Measurements from ENCODE around the gene MTA3. TPM values are rescaled to one million over a fixed set of nuclear protein-coding genes. Genes with fewer than 3 reads are reported as not detected.
"Not testable (repeated sequence)": the region's sequence is repeated elsewhere in the genome, so short reads cannot be mapped to it uniquely, and the experiment has no call there.

Gene MTA3
- total RNA-seq, 1 donor from 2014 or later, result 39.8 TPM

GRCh38 chr2:42624047-42624446, 55.6 kb downstream of the MTA3 start:
- no peak overlapping the region for H3K27ac Mint-ChIP-seq
- H3K9me3 Mint-ChIP-seq, result no peaks in the 10 kb centered on the region
- intact Hi-C loops (cut with micrococcal nuclease), result no loop called here
- no peak for DNase-seq (ENCODE audit: low spot score)
- no peaks in the 10 kb centered on the region for H3K27me3 Mint-ChIP-seq (ENCODE audit: low read depth)
- peaks cover 5% of the 10 kb centered on the region for H3K4me1 Mint-ChIP-seq (ENCODE audit: low read depth)
- no peak overlapping the region for H3K4me3 Mint-ChIP-seq (ENCODE audit: low read depth)
- peaks cover 4% of the 10 kb centered on the region for H3K36me3 Mint-ChIP-seq (ENCODE audit: low read depth)

GRCh38 chr2:42628024-42628423, 59.6 kb downstream of the MTA3 start:
- H3K27ac Mint-ChIP-seq; H3K36me3 Mint-ChIP-seq (ENCODE audit: low read depth); H3K4me3 Mint-ChIP-seq (ENCODE audit: low read depth); DNase-seq (ENCODE audit: low spot score); H3K9me3 Mint-ChIP-seq; intact Hi-C loops (cut with micrococcal nuclease); H3K4me1 Mint-ChIP-seq (ENCODE audit: low read depth); H3K27me3 Mint-ChIP-seq (ENCODE audit: low read depth): not testable (repeated sequence)

DNA sequence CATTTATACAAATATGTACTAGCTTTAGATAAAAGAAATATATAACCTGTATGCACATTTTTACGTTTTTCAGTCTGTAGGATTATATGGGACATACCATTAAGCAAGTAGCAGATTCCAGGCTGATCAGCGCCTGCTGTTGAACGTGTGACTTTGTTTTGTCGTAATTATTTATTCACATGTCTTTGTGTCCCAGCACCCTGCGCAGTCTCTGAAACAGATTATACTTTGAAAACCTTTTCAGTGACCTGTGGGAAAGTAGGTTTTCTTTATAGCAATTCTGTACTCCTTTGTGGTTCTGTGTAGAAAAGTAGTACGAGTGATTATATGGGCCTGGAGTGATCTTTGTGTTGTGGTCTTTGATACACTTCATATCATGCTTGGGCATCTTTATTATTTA, 68.5 kb downstream of the MTA3 start:
- peaks cover 11% of the 10 kb centered on the region for H3K4me1 Mint-ChIP-seq (ENCODE audit: low read depth)
- no peaks in the 10 kb centered on the region for H3K9me3 Mint-ChIP-seq
- no peak overlapping the region for H3K4me3 Mint-ChIP-seq (ENCODE audit: low read depth)
- no peaks in the 10 kb centered on the region for H3K36me3 Mint-ChIP-seq (ENCODE audit: low read depth)
- intact Hi-C loops (cut with micrococcal nuclease), result no loop called here
- H3K27ac Mint-ChIP-seq, result no peak overlapping the region
- no peak for DNase-seq (ENCODE audit: low spot score)
- H3K27me3 Mint-ChIP-seq (ENCODE audit: low read depth), result no peaks in the 10 kb centered on the region

DNA sequence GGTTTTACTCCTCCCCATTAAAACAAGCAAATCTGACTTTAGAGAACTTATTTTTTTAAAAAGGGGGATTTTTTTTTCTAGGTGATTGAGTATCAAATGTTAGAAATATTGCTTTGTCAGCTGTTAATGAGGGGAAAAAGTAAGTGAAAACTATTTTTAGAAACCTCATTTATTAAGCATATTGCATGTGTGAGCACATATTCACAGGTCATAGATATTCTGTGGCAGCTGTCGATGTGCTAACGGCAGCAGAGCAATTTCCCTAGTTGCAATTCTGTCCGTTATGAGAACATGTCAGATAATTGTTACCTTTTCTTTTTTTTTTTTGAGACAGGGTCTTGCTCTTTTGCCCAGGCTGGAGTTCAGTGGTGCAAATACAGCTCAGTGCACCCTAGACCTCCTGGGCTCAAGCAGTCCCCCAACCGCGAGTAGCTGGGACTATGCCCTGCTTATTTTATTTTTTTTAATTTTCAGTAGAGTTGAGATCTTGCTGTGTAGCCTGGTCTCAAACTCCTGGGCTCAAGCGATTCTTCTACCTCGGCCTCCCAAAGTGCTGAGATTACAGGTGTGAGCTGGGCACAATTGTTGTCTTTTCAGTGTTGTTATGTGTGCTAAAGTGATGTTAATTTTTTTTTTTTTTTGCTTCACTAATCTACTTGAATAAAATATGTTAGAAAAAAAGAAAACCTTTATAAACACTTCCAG, 69.8 kb downstream of the MTA3 start:
- peaks cover 11% of the 10 kb centered on the region for H3K4me1 Mint-ChIP-seq (ENCODE audit: low read depth)
- DNase-seq (ENCODE audit: low spot score), result no peak
- intact Hi-C loops (cut with micrococcal nuclease), result no loop called here
- H3K27ac Mint-ChIP-seq, result no peak overlapping the region
- no peaks in the 10 kb centered on the region for H3K27me3 Mint-ChIP-seq (ENCODE audit: low read depth)
- no peaks in the 10 kb centered on the region for H3K9me3 Mint-ChIP-seq
- H3K4me3 Mint-ChIP-seq (ENCODE audit: low read depth), result no peak overlapping the region
- H3K36me3 Mint-ChIP-seq (ENCODE audit: low read depth), result no peaks in the 10 kb centered on the region

DNA sequence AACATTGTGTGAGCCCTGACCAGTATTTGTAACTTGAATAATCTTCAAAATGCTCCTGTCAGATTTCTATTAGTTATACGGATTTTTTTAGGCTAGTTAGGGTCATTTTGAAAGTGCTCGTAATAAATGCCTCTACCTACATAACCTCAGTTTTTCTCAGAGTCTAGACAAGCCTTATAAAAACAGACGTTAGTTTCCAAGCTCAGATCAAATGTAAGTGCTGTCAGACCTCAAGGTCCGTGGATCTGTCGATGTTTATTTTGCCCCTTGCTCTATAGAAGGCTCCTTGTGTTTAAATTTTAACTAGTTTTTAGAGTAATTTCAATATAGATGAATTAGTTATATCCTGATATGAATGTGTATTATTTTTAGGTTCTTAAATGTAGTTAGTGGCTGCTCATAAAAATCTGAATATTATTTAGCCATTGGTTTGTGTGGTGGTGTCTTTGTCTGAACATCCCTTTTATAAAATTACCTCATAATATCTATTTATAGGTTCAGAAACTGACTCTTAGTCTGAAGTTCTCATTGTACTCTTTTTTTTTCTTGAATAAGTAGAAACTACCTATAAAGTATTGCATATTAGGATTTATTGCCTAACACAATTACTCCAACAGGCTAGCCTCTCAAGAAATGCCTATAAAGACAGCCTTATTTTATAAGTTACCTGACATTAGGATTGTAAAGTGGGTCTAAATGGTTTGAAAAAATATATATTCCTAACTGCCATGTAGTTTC, 71.1 kb downstream of the MTA3 start:
- H3K4me1 Mint-ChIP-seq (ENCODE audit: low read depth), result peaks cover 11% of the 10 kb centered on the region
- no peaks in the 10 kb centered on the region for H3K36me3 Mint-ChIP-seq (ENCODE audit: low read depth)
- H3K4me3 Mint-ChIP-seq (ENCODE audit: low read depth), result no peak overlapping the region
- no peak overlapping the region for H3K27ac Mint-ChIP-seq
- H3K27me3 Mint-ChIP-seq (ENCODE audit: low read depth), result no peaks in the 10 kb centered on the region
- no peaks in the 10 kb centered on the region for H3K9me3 Mint-ChIP-seq
- intact Hi-C loops (cut with micrococcal nuclease), result loop anchor here (2.0 kb wide), 1 partner anchor 21 kb away; no protein-coding TSS in a partner anchor
- DNase-seq (ENCODE audit: low spot score), result no peak

DNA sequence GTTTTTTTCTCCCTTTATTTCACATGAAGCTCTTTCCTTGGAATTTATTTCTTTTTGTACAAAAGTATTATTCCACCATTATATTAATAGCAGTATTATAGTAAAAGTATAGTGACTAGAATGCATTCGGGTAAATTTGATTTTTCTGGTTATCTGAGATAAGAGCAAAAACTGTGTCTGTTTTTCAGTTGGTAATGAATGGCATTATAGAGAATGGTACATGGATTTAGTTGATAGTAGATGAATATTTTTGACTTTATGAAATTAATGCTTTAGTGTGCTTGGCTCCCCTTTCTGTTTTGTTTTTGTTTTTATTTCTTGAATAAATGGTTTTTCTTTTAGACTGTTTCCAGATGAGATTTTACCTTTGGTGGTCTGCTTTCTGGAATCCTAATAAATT, 71.8 kb downstream of the MTA3 start:
- Mint-ChIP-seq H3K27me3 (ENCODE audit: low read depth) (no peaks in the 10 kb centered on the region), H3K27ac (no peak overlapping the region), H3K4me1 (ENCODE audit: low read depth) (peaks cover 14% of the 10 kb centered on the region), H3K36me3 (ENCODE audit: low read depth) (peaks cover 4% of the 10 kb centered on the region), H3K4me3 (ENCODE audit: low read depth) (no peak overlapping the region), H3K9me3 (no peaks in the 10 kb centered on the region)
- no peak for DNase-seq (ENCODE audit: low spot score)
- intact Hi-C loops (cut with micrococcal nuclease), result loop anchor here (2.0 kb wide), 1 partner anchor 21 kb away; no protein-coding TSS in a partner anchor

- H3K4me3 Mint-ChIP-seq (ENCODE audit: low read depth); intact Hi-C loops (cut with micrococcal nuclease); H3K27ac Mint-ChIP-seq; DNase-seq (ENCODE audit: low spot score); H3K27me3 Mint-ChIP-seq (ENCODE audit: low read depth); H3K9me3 Mint-ChIP-seq: not testable (repeated sequence)
- Mint-ChIP-seq H3K36me3 (ENCODE audit: low read depth) (peaks cover 18% of the 10 kb centered on the region), H3K4me1 (ENCODE audit: low read depth) (peaks cover 14% of the 10 kb centered on the region)
Observed at GRCh38 chr2:42642371-42642770, 73.9 kb downstream of the MTA3 start.

DNA sequence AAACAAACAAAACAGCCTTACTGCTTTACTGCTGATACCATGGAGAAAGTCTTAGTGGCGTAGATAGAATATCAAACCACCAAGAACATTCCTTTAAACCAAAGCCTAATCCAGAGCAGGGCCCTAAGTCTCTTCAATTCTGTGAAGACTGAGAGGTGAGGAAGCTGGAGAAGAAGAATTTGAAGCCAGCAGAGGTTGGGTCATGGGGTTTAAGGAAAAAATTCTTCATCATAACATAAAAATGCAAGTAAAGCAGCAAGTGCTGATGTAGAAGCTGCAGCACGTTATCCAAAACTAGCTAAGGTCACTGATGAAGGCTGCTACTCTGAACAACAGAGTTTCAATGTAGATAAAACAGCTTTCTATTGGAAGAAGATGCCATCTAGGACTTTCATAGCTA, 77.1 kb downstream of the MTA3 start:
- Mint-ChIP-seq H3K27ac (no peak overlapping the region), H3K36me3 (ENCODE audit: low read depth) (peaks cover 22% of the 10 kb centered on the region), H3K4me3 (ENCODE audit: low read depth) (no peak overlapping the region), H3K4me1 (ENCODE audit: low read depth) (peaks cover 8% of the 10 kb centered on the region), H3K27me3 (ENCODE audit: low read depth) (no peaks in the 10 kb centered on the region), H3K9me3 (no peaks in the 10 kb centered on the region)
- intact Hi-C loops (cut with micrococcal nuclease), result no loop called here
- no peak for DNase-seq (ENCODE audit: low spot score)

- Mint-ChIP-seq H3K9me3 (no peaks in the 10 kb centered on the region), H3K27ac (no peak overlapping the region), H3K4me3 (ENCODE audit: low read depth) (no peak overlapping the region), H3K36me3 (ENCODE audit: low read depth) (peaks cover 22% of the 10 kb centered on the region), H3K27me3 (ENCODE audit: low read depth) (no peaks in the 10 kb centered on the region), H3K4me1 (ENCODE audit: low read depth) (peaks cover 21% of the 10 kb centered on the region)
- intact Hi-C loops (cut with micrococcal nuclease), result no loop called here
- no peak for DNase-seq (ENCODE audit: low spot score)
Observed at GRCh38 chr2:42648796-42649195, 80.4 kb downstream of the MTA3 start.

- H3K4me1 Mint-ChIP-seq (ENCODE audit: low read depth), result peaks cover 34% of the 10 kb centered on the region
- no peak overlapping the region for H3K27ac Mint-ChIP-seq
- intact Hi-C loops (cut with micrococcal nuclease), result no loop called here
- no peaks in the 10 kb centered on the region for H3K27me3 Mint-ChIP-seq (ENCODE audit: low read depth)
- no peak overlapping the region for H3K4me3 Mint-ChIP-seq (ENCODE audit: low read depth)
- peaks cover 16% of the 10 kb centered on the region for H3K36me3 Mint-ChIP-seq (ENCODE audit: low read depth)
- DNase-seq (ENCODE audit: low spot score), result no peak
- no peaks in the 10 kb centered on the region for H3K9me3 Mint-ChIP-seq
Observed at GRCh38 chr2:42651057-42651456, 82.6 kb downstream of the MTA3 start.

GRCh38 chr2:42652086-42652485, 83.7 kb downstream of the MTA3 start:
- H3K36me3 Mint-ChIP-seq (ENCODE audit: low read depth), result peaks cover 9% of the 10 kb centered on the region
- H3K9me3 Mint-ChIP-seq, result no peaks in the 10 kb centered on the region
- H3K27me3 Mint-ChIP-seq (ENCODE audit: low read depth), result no peaks in the 10 kb centered on the region
- H3K4me1 Mint-ChIP-seq (ENCODE audit: low read depth), result peaks cover 34% of the 10 kb centered on the region
- no peak overlapping the region for H3K4me3 Mint-ChIP-seq (ENCODE audit: low read depth)
- no peak overlapping the region for H3K27ac Mint-ChIP-seq
- intact Hi-C loops (cut with micrococcal nuclease), result loop anchor here (2.0 kb wide), 1 partner anchor 33 kb away; no protein-coding TSS in a partner anchor
- no peak for DNase-seq (ENCODE audit: low spot score)

DNA sequence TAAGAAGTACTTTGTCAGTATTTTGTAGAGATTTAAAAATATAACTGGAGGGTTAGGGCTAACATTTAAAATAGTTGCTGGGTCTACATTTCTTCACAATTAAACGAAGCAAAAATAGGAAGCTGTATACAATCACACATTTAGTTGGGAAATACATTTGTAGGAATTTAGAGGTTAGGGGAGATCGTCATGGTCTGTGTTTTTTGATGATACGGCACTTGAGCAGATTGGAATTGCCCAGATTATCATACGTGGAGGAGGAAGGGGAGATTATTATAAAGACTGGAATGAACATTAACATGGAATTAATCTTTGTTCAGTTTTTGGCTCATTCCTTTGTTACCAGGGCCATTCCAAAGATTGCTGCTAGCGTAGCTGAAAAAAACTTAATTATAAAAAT, 84.6 kb downstream of the MTA3 start:
- Mint-ChIP-seq H3K27me3 (ENCODE audit: low read depth) (no peaks in the 10 kb centered on the region), H3K9me3 (no peaks in the 10 kb centered on the region), H3K27ac (no peak overlapping the region), H3K36me3 (ENCODE audit: low read depth) (peaks cover 10% of the 10 kb centered on the region), H3K4me3 (ENCODE audit: low read depth) (no peak overlapping the region), H3K4me1 (ENCODE audit: low read depth) (peaks cover 34% of the 10 kb centered on the region)
- intact Hi-C loops (cut with micrococcal nuclease), result loop anchor here (2.0 kb wide), 1 partner anchor 34 kb away; no protein-coding TSS in a partner anchor
- DNase-seq (ENCODE audit: low spot score), result no peak

DNA sequence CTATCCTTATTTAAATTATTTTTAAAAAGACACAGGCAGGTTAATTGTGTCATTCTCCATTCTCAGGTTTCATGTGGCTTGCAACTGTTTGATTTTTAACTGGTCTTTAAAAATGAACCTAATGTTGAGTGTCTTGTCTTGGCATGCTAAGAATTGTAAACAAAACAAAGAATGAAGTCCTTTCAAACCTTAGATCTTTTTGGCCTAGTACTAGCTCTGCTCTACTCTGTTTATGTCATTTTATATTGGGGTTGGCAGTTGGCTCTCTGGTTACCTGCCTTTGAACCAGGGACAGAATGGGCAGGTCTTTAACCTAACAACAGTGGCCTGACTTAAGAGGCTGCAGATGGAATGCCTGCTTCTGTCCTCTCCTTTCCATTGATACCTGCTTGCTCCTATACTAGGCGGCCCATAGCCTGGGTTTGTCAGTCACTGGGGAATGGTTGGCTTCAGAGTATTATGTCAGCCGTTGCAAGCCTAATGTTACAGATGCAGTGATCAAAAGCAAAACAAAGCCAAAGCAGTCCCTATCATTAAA, 85.5 kb downstream of the MTA3 start:
- no peaks in the 10 kb centered on the region for H3K9me3 Mint-ChIP-seq
- intact Hi-C loops (cut with micrococcal nuclease), result loop anchor here (2.0 kb wide), 1 partner anchor 35 kb away; no protein-coding TSS in a partner anchor
- H3K4me1 Mint-ChIP-seq (ENCODE audit: low read depth), result peaks cover 34% of the 10 kb centered on the region
- peaks cover 8% of the 10 kb centered on the region for H3K36me3 Mint-ChIP-seq (ENCODE audit: low read depth)
- DNase-seq (ENCODE audit: low spot score), result no peak
- H3K27ac Mint-ChIP-seq, result no peak overlapping the region
- H3K4me3 Mint-ChIP-seq (ENCODE audit: low read depth), result no peak overlapping the region
- H3K27me3 Mint-ChIP-seq (ENCODE audit: low read depth), result no peaks in the 10 kb centered on the region

Data from activated T-helper 2 cell treated with anti-CD3 and anti-CD28 coated beads, Interferon-gamma antibody, Interleukin-2, Interleukin-4, amounts not matched to agents 10 μg/mL and 5 μg/mL and 100 μg/mL, durations not matched to agents 14 hours and 24 hours and 36 hours (primary cell).